GM12892 (cell line): Measurements from ENCODE around the gene SRD5A3.

ENCODE experiments used
- POLR2A ChIP-seq: IDR thresholded peaks from 2 replicates; pipeline ENCODE4 v1.6.1; 2011; ENCODE audit warnings: low read depth, low read length, control low read depth
- POLR2AphosphoS5 ChIP-seq: IDR thresholded peaks from 2 replicates; pipeline ENCODE4 v1.6.1; 2011; ENCODE audit warnings: low read depth, low read length, control low read depth

GRCh38 chr4:55303760-55304165 lies 42.3 kb upstream of the SRD5A3 start:
- TF ChIP-seq POLR2AphosphoS5 = no peak
- TF ChIP-seq POLR2A = no peak
